Measurements from ENCODE around the gene SPTBN4. TPM values are rescaled to one million over a fixed set of nuclear protein-coding genes. Genes with fewer than 3 reads are reported as not detected.

SPTBN4 gene
- total RNA-seq: 0.37 and 0.39 TPM in 2 replicates

DNA sequence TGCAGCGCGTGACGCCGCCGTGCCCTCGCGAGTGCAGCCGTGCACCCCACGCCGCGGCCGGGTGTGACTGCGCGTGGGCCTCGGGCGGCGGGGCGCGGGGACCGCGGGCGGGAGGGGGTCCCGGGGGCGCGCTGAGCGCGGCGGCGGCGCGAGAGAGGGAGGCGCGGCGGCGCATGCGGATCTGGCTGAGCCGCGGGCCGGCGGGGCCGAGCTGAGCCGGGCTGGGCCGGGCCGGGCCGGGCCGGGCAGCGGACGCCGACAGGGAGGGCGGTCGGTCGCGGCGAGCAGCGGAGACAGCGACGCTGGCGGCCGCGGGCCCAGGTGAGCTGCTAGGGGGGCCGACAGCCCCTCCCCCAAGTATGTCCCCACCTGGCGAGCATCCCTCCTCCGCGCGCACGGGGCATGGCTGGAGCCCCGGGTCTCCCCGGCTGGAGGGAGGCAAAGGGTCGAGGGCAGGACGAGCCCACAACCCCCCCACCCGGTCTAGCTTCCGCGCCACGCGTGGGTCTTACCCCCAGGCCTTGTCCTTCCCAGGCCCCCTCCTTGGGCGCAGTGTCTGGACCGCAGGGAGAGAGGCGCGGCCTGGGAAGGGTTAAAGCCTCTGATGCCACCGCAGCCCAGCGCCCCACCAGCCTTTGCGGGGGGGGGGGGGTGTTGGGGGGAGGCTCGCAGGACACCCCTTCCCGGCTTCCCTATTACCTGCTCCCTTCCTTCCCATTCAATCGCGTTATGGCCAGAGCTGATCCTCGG, at the start of gene SPTBN4:
SPTBN4 (plus strand) TSS at position 17 of the 750 bp plus-strand sequence. CDS start 5,621 bp downstream, outside the sequence.

GRCh38 chr19:40425450-40426287, 41.1 kb upstream of the SPTBN4 start, which contains the start of gene SERTAD1:
SERTAD1 (minus strand) TSS chr19:40425992; CDS start chr19:40423546, 2,446 bp downstream.

GRCh38 chr19:40444000-40444824, 22.6 kb upstream of the SPTBN4 start, which contains the start of gene SERTAD3:
SERTAD3 (minus strand) TSS chr19:40444335; CDS start chr19:40442080, 2,255 bp downstream.

GRCh38 chr19:40465557-40466218, 1.1 kb upstream of the SPTBN4 start, which contains the start of gene BLVRB:
BLVRB (minus strand) TSS chr19:40465745; CDS start chr19:40465688, 57 bp downstream.

GRCh38 chr19:40576585-40577451, 110.0 kb downstream of the SPTBN4 start, which contains the start of gene SHKBP1:
SHKBP1 (plus strand) TSS chr19:40576873; CDS start chr19:40576900, 27 bp downstream.

GRCh38 chr19:40601134-40601974, 134.6 kb downstream of the SPTBN4 start, which contains the start of gene LTBP4:
LTBP4 (plus strand) TSS chr19:40601369; CDS start chr19:40601388, 19 bp downstream.

Small RNAs within 50 kb of the gene (small RNA-seq; reads per million reads assigned to genes)
- not detected for gene RF00017

Other genes with a start within 250 kb of the SPTBN4 start
- gene TTC9B, start 248.6 kb upstream of the SPTBN4 start, total RNA-seq: not detected in 2 replicates
- gene CCNP, start 240.3 kb upstream of the SPTBN4 start, total RNA-seq: 0.20 TPM in 1 of 2 replicates, not detected in the other
- 116 and 143 TPM in 2 replicates for gene AKT2, start 181.7 kb upstream of the SPTBN4 start, total RNA-seq
- gene C19orf47, start 118.6 kb upstream of the SPTBN4 start, total RNA-seq: 4.8 and 8.6 TPM in 2 replicates
- gene PLD3, start 118.3 kb upstream of the SPTBN4 start, total RNA-seq: 105 and 167 TPM in 2 replicates
- gene HIPK4, start 76.8 kb upstream of the SPTBN4 start, total RNA-seq: under 0.01 and 0.20 TPM in 2 replicates
- 0.98 and 1.5 TPM in 2 replicates for gene PRX, start 53.6 kb upstream of the SPTBN4 start, total RNA-seq
- 13.3 and 14.0 TPM in 2 replicates for gene SERTAD1, start 41.0 kb upstream of the SPTBN4 start, total RNA-seq
- gene SERTAD3, start 22.7 kb upstream of the SPTBN4 start, total RNA-seq: 16.2 and 20.1 TPM in 2 replicates
- 52.8 and 101 TPM in 2 replicates for gene BLVRB, start 1.3 kb upstream of the SPTBN4 start, total RNA-seq
- gene SHKBP1, start 109.9 kb downstream of the SPTBN4 start, total RNA-seq: 15.1 and 23.1 TPM in 2 replicates
- gene LTBP4, start 134.4 kb downstream of the SPTBN4 start, total RNA-seq: 20.7 and 36.0 TPM in 2 replicates
- gene NUMBL, start 223.7 kb downstream of the SPTBN4 start, total RNA-seq: 30.7 and 45.9 TPM in 2 replicates
- gene COQ8B, start 249.9 kb downstream of the SPTBN4 start, total RNA-seq: 29.0 and 37.1 TPM in 2 replicates